Measurements from ENCODE around the gene SLA2. TPM values are rescaled to one million over a fixed set of nuclear protein-coding genes. Genes with fewer than 3 reads are reported as not detected.

The SLA2 gene
- polyA plus RNA-seq, 1 donor from 2014 or later, result 0.33 TPM

GRCh38 chr20:36591281-36591680 is 54.7 kb downstream of the SLA2 start:
- TF ChIP-seq TAF1 (IDR thresholded peaks at IDR 0.05; ENCODE audit: low read depth), result no peak
- TF ChIP-seq EZH2 (IDR thresholded peaks at IDR 0.05; ENCODE audit: borderline replicate concordance, insufficient read depth, low read length, poor library complexity, severe bottlenecking), result no peak
- TF ChIP-seq SMC3 (conservative IDR thresholded peaks at IDR 0.05; ENCODE audit: poor library complexity), result no peak
- TF ChIP-seq MXI1 (conservative IDR thresholded peaks at IDR 0.05; ENCODE audit: poor library complexity, severe bottlenecking), result no peak
- TF ChIP-seq POLR2AphosphoS5 (IDR thresholded peaks at IDR 0.05), result no peak
- no peak for TF ChIP-seq REST (IDR thresholded peaks at IDR 0.05; ENCODE audit: borderline replicate concordance)
- TF ChIP-seq CTCF (IDR thresholded peaks at IDR 0.05; ENCODE audit: poor library complexity, severe bottlenecking), result no peak
- no peak for TF ChIP-seq RAD21 (conservative IDR thresholded peaks at IDR 0.05)
- no peak for TF ChIP-seq EP300 (conservative IDR thresholded peaks at IDR 0.05; ENCODE audit: poor library complexity, severe bottlenecking)
- Histone ChIP-seq H3K9ac (ENCODE audit: low read length) (no peak overlapping the region), H3K9me3 (ENCODE audit: low read length) (no peaks in the 10 kb centered on the region), H3K27ac (ENCODE audit: low read length) (no peak overlapping the region), H3K79me2 (replicated peaks; ENCODE audit: insufficient read depth, low read length) (no peaks in the 10 kb centered on the region), H3F3A (ENCODE audit: insufficient read depth, low read length, poor library complexity, severe bottlenecking) (no peaks in the 10 kb centered on the region), H3K27me3 (ENCODE audit: insufficient read depth, low read depth, low read length) (no peaks in the 10 kb centered on the region), H3K4me2 (ENCODE audit: low read length) (no peak overlapping the region), H3K9me2 (ENCODE audit: insufficient read depth, low read length) (no peaks in the 10 kb centered on the region), H2AFZ (ENCODE audit: low read depth, low read length) (no peak overlapping the region), H3K4me3 (ENCODE audit: low read length) (no peak overlapping the region), H4K20me1 (ENCODE audit: insufficient read depth) (no peaks in the 10 kb centered on the region), H3K36me3 (ENCODE audit: insufficient read depth, low read length) (no peaks in the 10 kb centered on the region)

- TF ChIP-seq RAD21 (conservative IDR thresholded peaks at IDR 0.05) (no peak), MXI1 (conservative IDR thresholded peaks at IDR 0.05; ENCODE audit: poor library complexity, severe bottlenecking) (no peak), POLR2AphosphoS5 (IDR thresholded peaks at IDR 0.05) (no peak), EP300 (conservative IDR thresholded peaks at IDR 0.05; ENCODE audit: poor library complexity, severe bottlenecking) (no peak), REST (IDR thresholded peaks at IDR 0.05; ENCODE audit: borderline replicate concordance) (no peak), CTCF (IDR thresholded peaks at IDR 0.05; ENCODE audit: poor library complexity, severe bottlenecking) (no peak), SMC3 (conservative IDR thresholded peaks at IDR 0.05; ENCODE audit: poor library complexity) (no peak), EZH2 (IDR thresholded peaks at IDR 0.05; ENCODE audit: borderline replicate concordance, insufficient read depth, low read length, poor library complexity, severe bottlenecking) (no peak), TAF1 (IDR thresholded peaks at IDR 0.05; ENCODE audit: low read depth) (no peak)
- Histone ChIP-seq H3K9ac (ENCODE audit: low read length) (no peak overlapping the region), H3K27me3 (ENCODE audit: insufficient read depth, low read depth, low read length) (no peaks in the 10 kb centered on the region), H4K20me1 (ENCODE audit: insufficient read depth) (no peaks in the 10 kb centered on the region), H3F3A (ENCODE audit: insufficient read depth, low read length, poor library complexity, severe bottlenecking) (no peaks in the 10 kb centered on the region), H3K27ac (ENCODE audit: low read length) (no peak overlapping the region), H3K9me2 (ENCODE audit: insufficient read depth, low read length) (no peaks in the 10 kb centered on the region), H3K36me3 (ENCODE audit: insufficient read depth, low read length) (no peaks in the 10 kb centered on the region), H3K4me2 (ENCODE audit: low read length) (no peak overlapping the region), H3K9me3 (ENCODE audit: low read length) (no peaks in the 10 kb centered on the region), H2AFZ (ENCODE audit: low read depth, low read length) (no peak overlapping the region), H3K79me2 (replicated peaks; ENCODE audit: insufficient read depth, low read length) (no peaks in the 10 kb centered on the region), H3K4me3 (ENCODE audit: low read length) (no peak overlapping the region)
Observed at GRCh38 chr20:36587388-36588070, 58.5 kb downstream of the SLA2 start.

Data from neural cell (in vitro differentiated cells).